ENCODE measurements around the gene DCDC2B.

DNA sequence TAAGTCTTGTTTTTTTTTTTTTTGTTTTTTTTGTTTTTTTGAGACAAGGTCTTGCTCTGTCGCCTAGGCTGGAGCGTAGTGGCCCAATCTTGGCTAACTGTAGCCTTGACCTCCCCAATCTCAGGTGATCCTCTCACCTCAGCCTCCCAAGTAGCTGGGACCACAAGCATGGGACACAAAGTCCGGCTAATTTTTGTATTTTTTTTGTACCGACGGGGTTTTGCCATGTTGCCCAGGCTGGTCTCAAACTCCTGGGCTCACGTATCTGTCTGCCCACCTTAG, 48.3 kb downstream of the DCDC2B start:
- TF ChIP-seq OSR1 (CRISPR knock-in tag; IDR thresholded peaks at IDR 0.05) (no peak), PPARA (CRISPR knock-in tag; IDR thresholded peaks at IDR 0.05; ENCODE audit: borderline replicate concordance) (no peak), ZFP30 (CRISPR knock-in tag; IDR thresholded peaks at IDR 0.05) (no peak), ARNTL (CRISPR knock-in tag; IDR thresholded peaks at IDR 0.05; ENCODE audit: borderline replicate concordance, low read depth) (no peak)
- TF ChIP-seq, protein P1, sequence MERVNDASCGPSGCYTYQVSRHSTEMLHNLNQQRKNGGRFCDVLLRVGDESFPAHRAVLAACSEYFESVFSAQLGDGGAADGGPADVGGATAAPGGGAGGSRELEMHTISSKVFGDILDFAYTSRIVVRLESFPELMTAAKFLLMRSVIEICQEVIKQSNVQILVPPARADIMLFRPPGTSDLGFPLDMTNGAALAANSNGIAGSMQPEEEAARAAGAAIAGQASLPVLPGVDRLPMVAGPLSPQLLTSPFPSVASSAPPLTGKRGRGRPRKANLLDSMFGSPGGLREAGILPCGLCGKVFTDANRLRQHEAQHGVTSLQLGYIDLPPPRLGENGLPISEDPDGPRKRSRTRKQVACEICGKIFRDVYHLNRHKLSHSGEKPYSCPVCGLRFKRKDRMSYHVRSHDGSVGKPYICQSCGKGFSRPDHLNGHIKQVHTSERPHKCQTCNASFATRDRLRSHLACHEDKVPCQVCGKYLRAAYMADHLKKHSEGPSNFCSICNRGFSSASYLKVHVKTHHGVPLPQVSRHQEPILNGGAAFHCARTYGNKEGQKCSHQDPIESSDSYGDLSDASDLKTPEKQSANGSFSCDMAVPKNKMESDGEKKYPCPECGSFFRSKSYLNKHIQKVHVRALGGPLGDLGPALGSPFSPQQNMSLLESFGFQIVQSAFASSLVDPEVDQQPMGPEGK (CRISPR knock-in tag; IDR thresholded peaks at IDR 0.05; ENCODE audit: borderline replicate concordance): no peak
- TF ChIP-seq, protein P2, sequence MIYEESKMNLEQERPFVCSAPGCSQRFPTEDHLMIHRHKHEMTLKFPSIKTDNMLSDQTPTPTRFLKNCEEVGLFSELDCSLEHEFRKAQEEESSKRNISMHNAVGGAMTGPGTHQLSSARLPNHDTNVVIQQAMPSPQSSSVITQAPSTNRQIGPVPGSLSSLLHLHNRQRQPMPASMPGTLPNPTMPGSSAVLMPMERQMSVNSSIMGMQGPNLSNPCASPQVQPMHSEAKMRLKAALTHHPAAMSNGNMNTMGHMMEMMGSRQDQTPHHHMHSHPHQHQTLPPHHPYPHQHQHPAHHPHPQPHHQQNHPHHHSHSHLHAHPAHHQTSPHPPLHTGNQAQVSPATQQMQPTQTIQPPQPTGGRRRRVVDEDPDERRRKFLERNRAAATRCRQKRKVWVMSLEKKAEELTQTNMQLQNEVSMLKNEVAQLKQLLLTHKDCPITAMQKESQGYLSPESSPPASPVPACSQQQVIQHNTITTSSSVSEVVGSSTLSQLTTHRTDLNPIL (CRISPR knock-in tag; IDR thresholded peaks at IDR 0.05; ENCODE audit: low read depth): no peak
